Nephron (organoid): Measurements from ENCODE around the gene CDH4.
"Not testable (repeated sequence)": the region's sequence is repeated elsewhere in the genome, so short reads cannot be mapped to it uniquely, and the experiment has no call there.

Experiments
- H3K27ac Mint-ChIP-seq, 3 experiments: 2 replicates each; pipeline ENCODE4 v1.8.0; 2020; ENCODE audit warnings: mixed read lengths in 3 of 3, mild to moderate bottlenecking in 2 of 3, moderate library complexity in 1 of 3
- H3K27me3 Mint-ChIP-seq: 2 replicates; pipeline ENCODE4 v1.8.0; 2021; ENCODE audit warnings: low read depth, mild to moderate bottlenecking, moderate library complexity, mixed read lengths
- H3K36me3 Mint-ChIP-seq: 2 replicates; pipeline ENCODE4 v1.8.0; 2020; ENCODE audit warnings: low read depth, mixed read lengths
- H3K4me1 Mint-ChIP-seq: 2 replicates; pipeline ENCODE4 v1.8.0; 2020; ENCODE audit warnings: mixed read lengths
- H3K4me3 Mint-ChIP-seq, 3 experiments: 2 replicates each; pipeline ENCODE4 v1.8.0; 2020; ENCODE audit warnings: mild to moderate bottlenecking in 3 of 3, mixed read lengths in 3 of 3, moderate library complexity in 2 of 3
- H3K9me3 Mint-ChIP-seq: 2 replicates; pipeline ENCODE4 v1.8.0; 2020; ENCODE audit warnings: mixed read lengths
- CTCF ChIP-seq, 3 experiments: fragments of 200-600 bp; sonication (generic); IDR thresholded peaks; one replicate each; pipeline ENCODE4 v1.5.0; 2021; ENCODE audit warnings: antibody characterized with exemption in 3 of 3; ENCODE audit not compliant: unreplicated experiment in 3 of 3

Gene CDH4

GRCh38 chr20:61940976-61941720 lies 689.1 kb downstream of the CDH4 start:
- no peaks in the 10 kb centered on the region for H3K4me1 Mint-ChIP-seq
- no peak overlapping the region for H3K4me3 Mint-ChIP-seq
- no peak overlapping the region for H3K27ac Mint-ChIP-seq
- TF ChIP-seq CTCF (IDR thresholded peaks at IDR 0.05; ENCODE audit: unreplicated experiment in 3 of 3) = no peak
- H3K9me3 Mint-ChIP-seq = no peaks in the 10 kb centered on the region
- no peaks in the 10 kb centered on the region for H3K36me3 Mint-ChIP-seq
- H3K27me3 Mint-ChIP-seq = peaks cover 3% of the 10 kb centered on the region

GRCh38 chr20:61941721-61942405 lies 689.8 kb downstream of the CDH4 start:
- no peak overlapping the region for H3K27ac Mint-ChIP-seq
- no peaks in the 10 kb centered on the region for H3K27me3 Mint-ChIP-seq
- H3K36me3 Mint-ChIP-seq = no peaks in the 10 kb centered on the region
- H3K4me3 Mint-ChIP-seq = no peak overlapping the region
- H3K4me1 Mint-ChIP-seq = no peaks in the 10 kb centered on the region
- TF ChIP-seq CTCF (IDR thresholded peaks at IDR 0.05; ENCODE audit: unreplicated experiment in 3 of 3) = no peak
- H3K9me3 Mint-ChIP-seq = no peaks in the 10 kb centered on the region

GRCh38 chr20:61942526-61942925 lies 690.5 kb downstream of the CDH4 start:
- no peaks in the 10 kb centered on the region for H3K36me3 Mint-ChIP-seq
- H3K4me1 Mint-ChIP-seq = no peaks in the 10 kb centered on the region
- H3K27me3 Mint-ChIP-seq = no peaks in the 10 kb centered on the region

GRCh38 chr20:61944967-61945366 lies 692.9 kb downstream of the CDH4 start:
- not testable (repeated sequence) for H3K9me3 Mint-ChIP-seq, H3K27ac Mint-ChIP-seq, H3K27me3 Mint-ChIP-seq, H3K4me1 Mint-ChIP-seq, H3K4me3 Mint-ChIP-seq, H3K36me3 Mint-ChIP-seq

More at GRCh38 chr20:61942526-61942925, 690.5 kb downstream of the CDH4 start:
- no peak for TF ChIP-seq CTCF (IDR thresholded peaks at IDR 0.05; ENCODE audit: unreplicated experiment in 3 of 3)
- Mint-ChIP-seq H3K9me3 (no peaks in the 10 kb centered on the region), H3K4me3 (no peak overlapping the region), H3K27ac (no peak overlapping the region)

- H3K4me1 Mint-ChIP-seq, H3K36me3 Mint-ChIP-seq, H3K9me3 Mint-ChIP-seq, H3K27ac Mint-ChIP-seq, H3K27me3 Mint-ChIP-seq, H3K4me3 Mint-ChIP-seq: not testable (repeated sequence)
Observed at GRCh38 chr20:61945495-61945894, 693.4 kb downstream of the CDH4 start.

GRCh38 chr20:61948056-61948455 lies 696.0 kb downstream of the CDH4 start:
- H3K9me3 Mint-ChIP-seq, H3K27ac Mint-ChIP-seq, H3K27me3 Mint-ChIP-seq, H3K4me1 Mint-ChIP-seq, H3K4me3 Mint-ChIP-seq, H3K36me3 Mint-ChIP-seq: not testable (repeated sequence)

- Mint-ChIP-seq H3K27ac (no peak overlapping the region), H3K4me3 (no peak overlapping the region), H3K4me1 (no peaks in the 10 kb centered on the region), H3K9me3 (no peaks in the 10 kb centered on the region), H3K36me3 (no peaks in the 10 kb centered on the region), H3K27me3 (peaks cover 10% of the 10 kb centered on the region)
- no peak for TF ChIP-seq CTCF (IDR thresholded peaks at IDR 0.05; ENCODE audit: unreplicated experiment in 3 of 3)
Observed at GRCh38 chr20:61948586-61949362, 696.7 kb downstream of the CDH4 start.
